Body of pancreas (tissue), 4 donors: Measurements from ENCODE around the gene DDX39B. TPM values are rescaled to one million over a fixed set of nuclear protein-coding genes. Genes with fewer than 3 reads are reported as not detected.

Source experiments
- ATAC-seq: fragments of 150-250 bp; one replicate; pipeline ENCODE4 v1.9.1; 2016
- DNase-seq, 4 donors: peaks; one replicate each; pipeline ENCODE4 v3.0.0-alpha.2; 2019
- H3K27ac ChIP-seq, 4 donors: fragments of 200-600 bp; sonication (generic); 1 replicate in 3 of 4; 2 replicates in 1 of 4; pipeline versions ENCODE4 v1.5.1 to v1.6.1; 2016 to 2019; ENCODE audit warnings: mild to moderate bottlenecking in 1 of 4, mixed read lengths in 1 of 4, moderate library complexity in 1 of 4
- H3K27me3 ChIP-seq, 2 donors: fragments of 200-600 bp; sonication (generic); one replicate each; pipeline ENCODE4 v1.6.0; 2016; ENCODE audit warnings: mild to moderate bottlenecking in 1 of 2
- H3K36me3 ChIP-seq, 2 donors: fragments of 200-600 bp; sonication (generic); replicated peaks in 1 of 2; 2 replicates each; pipeline ENCODE4 v1.5.1; 2016; ENCODE audit warnings: low read depth in 2 of 2; ENCODE audit not compliant: insufficient read depth in 1 of 2
- H3K4me1 ChIP-seq: fragments of 200-600 bp; sonication (generic); one replicate; pipeline ENCODE4 v1.6.0; 2016
- H3K4me3 ChIP-seq, 2 donors: fragments of 200-600 bp; sonication (generic); 1 replicate in 1 of 2; 2 replicates in 1 of 2; pipeline ENCODE4 v1.5.1; 2016 to 2019
- H3K9me3 ChIP-seq, 3 donors: fragments of 200-600 bp; sonication (generic); 1 replicate in 2 of 3; 2 replicates in 1 of 3; pipeline ENCODE4 v1.5.1; 2016
- CTCF ChIP-seq, 7 experiments: fragments of 450-650 bp in 4 of 7; fragments of 200-600 bp in 3 of 7; sonication (generic) in 3 of 7; IDR thresholded peaks; one replicate each; pipeline ENCODE4 v1.5.1; 2016 to 2019; ENCODE audit warnings: antibody characterized with exemption in 7 of 7
- POLR2A ChIP-seq, 3 donors: fragments of 450-650 bp; IDR thresholded peaks; one replicate each; pipeline ENCODE4 v1.6.1; 2016; ENCODE audit warnings: antibody characterized with exemption in 3 of 3, mild to moderate bottlenecking in 2 of 3
- WGBS, 2 donors: methylation state at CpG; one replicate each; pipeline ENCODE4 v1.1.5; 2017; 5-methylcytosine and 5-hydroxymethylcytosine counted together
- intact Hi-C: fragments of 100-400 bp; cut with DNase I; formaldehyde crosslinking; loops from one replicate; pipeline ENCODE4 v1.15.1; 2023
- total RNA-seq, 2 donors: library from RNA; depleted of rRNA; stranded (reverse); fragments of >200 nt; gene quantifications; one replicate each; pipeline ENCODE4 v1.1.0, GENCODE V29; 2016

The DDX39B gene
- total RNA-seq, 2 donors from 2014 or later, result 132 to 260 TPM

- H3K36me3 ChIP-seq, result no peaks in the 10 kb centered on the region
- peaks cover 28% of the 10 kb centered on the region for H3K4me1 ChIP-seq
- ATAC-seq, result no peak
- intact Hi-C loops, result no loop called here
- no peak overlapping the region for H3K27ac ChIP-seq
- H3K27me3 ChIP-seq, result no peaks in the 10 kb centered on the region
- TF ChIP-seq POLR2A (IDR thresholded peaks at IDR 0.05) (no peak), CTCF (IDR thresholded peaks at IDR 0.05) (no peak)
- H3K9me3 ChIP-seq, result no peaks in the 10 kb centered on the region
- H3K4me3 ChIP-seq, result no peak overlapping the region
- 67 to 75% methylated on average over 8 of the region's 8 CpGs for WGBS, 2 donors
- no peak for DNase-seq
Measured at GRCh38 chr6:31575952-31576685, 34.3 kb upstream of the DDX39B start.

- Histone ChIP-seq H3K9me3 (no peaks in the 10 kb centered on the region), H3K27ac (no peak within 1 kb of the TSS), H3K36me3 (no peaks in the 10 kb centered on the region), H3K4me3 (no peak within 1 kb of the TSS), H3K4me1 (peaks cover 24% of the 10 kb centered on the region), H3K27me3 (no peaks in the 10 kb centered on the region)
- 56% methylated on average over 18 to 19 of the region's 19 CpGs for WGBS, 2 donors
- no peak for TF ChIP-seq CTCF (IDR thresholded peaks at IDR 0.05)
- peak in 2 of 3 donors; percentile 56 to 72 for TF ChIP-seq POLR2A (IDR thresholded peaks at IDR 0.05)
- peak in 2 of 4 donors; percentile 16 to 59 for DNase-seq
- no peak for ATAC-seq
- intact Hi-C loops, result no loop called here
Measured at GRCh38 chr6:31575335-31575901, 33.6 kb upstream of the DDX39B start, which contains the start of gene TNF. TNF (plus strand) TSS chr6:31575565; CDS start chr6:31575742, 177 bp downstream.

GRCh38 chr6:31574106-31575061 lies 32.6 kb upstream of the DDX39B start:
- H3K4me1 ChIP-seq, result peaks cover 14% of the 10 kb centered on the region
- DNase-seq (no peak), ATAC-seq (no peak)
- TF ChIP-seq CTCF (IDR thresholded peaks at IDR 0.05) (no peak), POLR2A (IDR thresholded peaks at IDR 0.05) (no peak)
- H3K27me3 ChIP-seq, result no peaks in the 10 kb centered on the region
- WGBS, 2 donors, result 62 to 71% methylated on average over 14 of the region's 14 CpGs
- intact Hi-C loops, result no loop called here
- no peaks in the 10 kb centered on the region for H3K36me3 ChIP-seq
- no peaks in the 10 kb centered on the region for H3K9me3 ChIP-seq
- H3K4me3 ChIP-seq, result no peak overlapping the region
- no peak overlapping the region for H3K27ac ChIP-seq

GRCh38 chr6:31573239-31574105 lies 31.7 kb upstream of the DDX39B start:
- H3K4me3 ChIP-seq, result no peak overlapping the region
- no peak for ATAC-seq

More at GRCh38 chr6:31573239-31574105, 31.7 kb upstream of the DDX39B start:
- 72 to 75% methylated on average over 9 of the region's 9 CpGs for WGBS, 2 donors
- Histone ChIP-seq H3K36me3 (no peaks in the 10 kb centered on the region), H3K27me3 (no peaks in the 10 kb centered on the region), H3K27ac (no peak overlapping the region), H3K4me1 (peaks cover 5% of the 10 kb centered on the region), H3K9me3 (no peaks in the 10 kb centered on the region)
- intact Hi-C loops, result no loop called here
- TF ChIP-seq POLR2A (IDR thresholded peaks at IDR 0.05), result no peak
- TF ChIP-seq CTCF (IDR thresholded peaks at IDR 0.05), result no peak
- no peak for DNase-seq
